Fibroblast of pulmonary artery (primary cell): ENCODE measurements around the gene LIPA.
"Not testable (repeated sequence)": the region's sequence is repeated elsewhere in the genome, so short reads cannot be mapped to it uniquely, and the experiment has no call there.

Source experiments
- DNase-seq: peaks from one replicate; pipeline ENCODE4 v3.0.0-alpha.2; 2010; ENCODE audit warnings: low read depth
- H3K4me3 ChIP-seq: replicated peaks from 2 replicates; pipeline ENCODE4 v1.5.1; 2011; ENCODE audit warnings: low read depth, mild to moderate bottlenecking, control low read depth, low read length, moderate library complexity
- CTCF ChIP-seq: IDR thresholded peaks from 2 replicates; pipeline ENCODE4 v1.5.1; 2011; ENCODE audit warnings: mild to moderate bottlenecking, control low read depth, low read length, inconsistent platforms; ENCODE audit errors: missing control alignments

LIPA gene

GRCh38 chr10:89202033-89202425 is 49.5 kb downstream of the LIPA start:
- no peak overlapping the region for H3K4me3 ChIP-seq
- DNase-seq: no peak
- TF ChIP-seq CTCF: no peak

- no peak overlapping the region for H3K4me3 ChIP-seq
- TF ChIP-seq CTCF: no peak
- DNase-seq: no peak
Measured at GRCh38 chr10:89201345-89202032, 50.1 kb downstream of the LIPA start.

GRCh38 chr10:89197473-89197872 is 54.1 kb downstream of the LIPA start:
- DNase-seq: no peak
- TF ChIP-seq CTCF: no peak

GRCh38 chr10:89191301-89191700 is 60.3 kb downstream of the LIPA start:
- not testable (repeated sequence) for H3K4me3 ChIP-seq, DNase-seq

More at GRCh38 chr10:89197473-89197872, 54.1 kb downstream of the LIPA start:
- H3K4me3 ChIP-seq: no peak overlapping the region

GRCh38 chr10:89189211-89189734 is 62.3 kb downstream of the LIPA start:
- no peak for DNase-seq
- no peak overlapping the region for H3K4me3 ChIP-seq
- no peak for TF ChIP-seq CTCF

GRCh38 chr10:89185658-89186057 is 65.9 kb downstream of the LIPA start:
- no peak overlapping the region for H3K4me3 ChIP-seq
- no peak for TF ChIP-seq CTCF
- no peak for DNase-seq

- no peak for TF ChIP-seq CTCF
- DNase-seq: no peak
- no peak overlapping the region for H3K4me3 ChIP-seq
Measured at GRCh38 chr10:89184638-89185037, 66.9 kb downstream of the LIPA start.
